HG03103 (cell line): ENCODE data around the gene NPPB.
"Not testable (repeated sequence)": the region's sequence is repeated elsewhere in the genome, so short reads cannot be mapped to it uniquely, and the experiment has no call there.

Experiments
- ATAC-seq: cut with Tn5 transposase; IDR thresholded peaks from one replicate; pipeline ENCODE4 v1.9.1; 2021; ENCODE audit warnings: low read depth; ENCODE audit not compliant: unreplicated experiment

NPPB gene

DNA sequence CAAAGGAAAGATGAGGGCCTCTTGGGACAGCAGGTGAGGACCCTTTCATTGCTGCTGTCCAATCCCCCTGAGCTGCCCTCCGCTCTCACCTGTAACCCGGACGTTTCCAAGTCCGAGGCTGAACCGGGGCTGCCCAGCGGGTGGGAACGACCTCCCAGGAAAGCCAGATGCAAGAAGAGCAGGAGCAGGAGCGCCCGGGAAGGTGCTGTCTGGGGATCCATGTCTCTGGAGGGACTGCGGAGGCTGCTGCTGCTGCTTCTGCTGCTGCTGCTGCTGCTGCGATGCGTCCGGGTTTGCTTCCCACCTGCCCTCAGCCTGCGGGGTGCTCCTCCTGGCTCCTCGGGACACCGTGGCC, at the start of gene NPPB:
Gene NPPB, minus strand, starts transcription at position 333 of the 355 bp plus-strand sequence. Its CDS starts 112 bp downstream, at position 221.
- ATAC-seq: no peak

DNA sequence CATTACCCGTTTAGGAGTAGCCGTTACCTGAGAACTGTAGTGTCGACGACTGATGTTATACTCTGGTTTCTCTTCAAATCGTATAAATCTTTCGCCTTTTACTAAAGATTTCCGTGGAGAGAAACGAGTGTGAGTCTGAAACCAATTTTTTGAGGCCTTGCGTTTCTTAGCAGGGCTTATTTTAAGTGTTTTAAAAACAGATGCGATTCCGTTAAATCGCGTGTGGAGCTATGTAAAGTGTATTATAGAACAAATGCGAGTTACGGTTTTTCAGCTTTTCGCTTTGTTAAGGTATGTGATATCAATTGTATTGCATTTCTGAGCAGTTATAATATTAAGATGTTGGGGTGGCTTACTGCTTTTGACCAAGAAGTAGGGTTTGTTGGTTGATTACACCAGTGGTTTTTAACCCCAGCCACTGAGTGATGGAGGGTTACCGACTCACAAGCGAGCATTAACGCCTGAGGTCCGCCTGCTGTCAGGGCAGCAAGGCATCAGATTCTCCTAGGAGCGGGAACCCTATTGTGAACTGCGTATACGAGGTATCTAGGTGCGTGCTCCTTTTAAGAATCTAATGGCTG, 49.4 kb upstream of the NPPB start:
- peak; percentile 39 for ATAC-seq

DNA sequence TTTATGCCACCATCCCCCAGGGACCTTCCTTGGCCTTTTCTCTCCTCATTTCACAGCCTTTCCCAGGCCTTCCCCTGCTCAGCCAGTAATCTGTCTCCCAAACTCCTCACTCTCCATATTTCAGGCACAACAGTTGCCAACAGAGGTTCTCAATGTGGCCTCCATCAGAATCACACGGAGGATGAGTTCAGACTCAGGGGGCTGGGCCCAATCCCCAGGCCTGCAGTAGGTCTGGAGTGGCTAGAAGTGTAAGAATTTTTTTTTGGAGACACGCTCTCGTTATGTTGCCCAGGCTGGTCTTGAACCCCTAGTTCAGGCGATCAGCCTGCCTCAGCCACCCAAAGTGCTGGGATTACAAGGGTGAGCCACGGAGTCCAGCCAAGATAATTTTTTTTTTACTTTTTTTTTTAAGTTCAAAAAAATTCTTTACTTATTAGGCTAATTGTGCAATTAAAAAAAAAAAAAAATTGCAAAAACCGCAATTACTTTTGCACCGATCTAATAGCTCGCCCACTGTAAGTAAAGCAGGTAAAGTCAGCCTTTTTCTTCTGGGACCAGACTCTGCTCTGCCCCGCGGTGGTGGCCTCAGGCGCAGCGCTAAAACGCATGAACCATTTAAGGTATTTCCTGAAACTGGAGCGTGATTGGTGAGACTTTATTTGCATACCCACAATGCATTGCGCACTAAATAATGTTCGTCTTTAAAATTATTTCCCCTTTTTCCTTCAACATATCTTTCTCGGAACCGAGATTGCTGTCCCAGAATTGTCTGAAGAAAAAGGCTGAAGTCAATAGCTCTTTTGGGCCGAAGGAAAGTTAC, 48.7 kb upstream of the NPPB start:
- ATAC-seq: peak; percentile 46

DNA sequence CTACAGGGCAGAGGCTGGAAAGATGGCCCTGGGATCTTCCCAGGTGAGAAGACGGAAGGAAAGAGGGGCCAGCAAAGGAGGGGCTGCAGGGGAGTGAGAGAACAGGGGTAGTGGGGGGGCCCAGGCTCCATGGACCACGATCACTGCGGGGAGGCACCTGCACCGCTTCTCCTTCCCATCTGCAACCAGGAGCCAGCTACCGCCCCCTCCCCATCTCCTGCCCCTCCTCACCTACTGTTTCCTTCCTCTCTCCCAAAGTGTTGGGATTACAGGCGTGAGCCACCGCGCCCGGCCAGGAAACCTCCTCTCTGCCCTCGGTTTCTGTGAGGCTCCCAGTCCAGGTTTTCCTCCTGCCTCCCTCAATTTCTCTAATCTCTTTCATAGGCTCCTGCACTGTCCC, 48.1 kb upstream of the NPPB start:
- ATAC-seq: no peak

DNA sequence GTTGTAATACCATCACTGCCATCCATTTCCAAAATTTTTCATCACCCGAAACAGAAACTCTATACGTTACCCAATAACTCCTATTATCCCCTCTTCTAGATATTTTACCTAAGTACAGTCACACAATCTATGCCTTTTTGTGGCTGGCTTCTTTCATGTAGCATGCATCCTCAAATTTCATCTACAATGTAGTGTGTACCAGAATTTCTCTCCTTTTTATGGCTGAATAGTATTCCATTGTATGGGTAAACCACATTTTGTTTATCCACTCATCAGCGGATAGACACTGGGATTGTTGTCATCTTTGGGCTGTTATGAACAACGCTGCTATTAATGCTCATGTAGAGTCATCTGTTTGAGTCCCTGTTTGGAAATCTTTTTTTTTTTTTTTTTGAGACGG, 46.2 kb upstream of the NPPB start:
- no peak for ATAC-seq

DNA sequence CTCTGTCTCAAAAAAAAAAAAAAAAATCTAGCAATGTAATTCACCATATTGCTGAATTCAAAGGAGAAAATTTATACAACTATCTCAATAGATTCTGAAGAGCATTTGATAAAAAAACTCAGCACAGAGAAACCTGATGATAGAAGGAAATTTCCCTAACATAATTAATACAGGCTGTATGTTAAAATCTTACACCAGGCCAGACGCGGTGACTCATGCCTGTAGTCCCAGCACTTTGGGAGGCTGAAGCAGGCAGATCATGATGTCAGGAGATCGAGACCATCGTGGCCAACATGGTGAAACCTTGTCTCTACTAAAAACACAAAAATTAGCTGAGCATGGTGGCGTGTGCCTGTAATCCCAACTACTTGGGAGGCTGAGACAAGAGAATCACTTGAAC, 45.4 kb upstream of the NPPB start:
- ATAC-seq: not testable (repeated sequence)

DNA sequence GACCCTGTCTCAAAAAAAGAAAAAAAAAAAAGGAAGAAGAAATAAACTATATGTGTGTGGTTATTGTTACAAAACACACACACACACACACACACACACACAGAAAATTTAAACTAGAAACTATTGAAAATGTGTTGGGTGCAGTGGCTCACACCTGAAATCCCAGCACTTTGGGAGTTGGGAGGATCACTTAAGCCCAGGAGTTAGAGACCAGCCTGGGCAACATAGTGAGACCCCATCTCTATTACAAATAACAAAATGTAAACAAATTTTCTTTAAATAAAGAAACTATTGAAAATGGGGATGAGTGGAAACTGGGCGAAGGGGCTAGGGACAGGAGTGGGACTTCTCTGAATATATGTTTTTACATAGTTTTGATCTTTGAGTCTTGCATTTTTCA, 44.5 kb upstream of the NPPB start:
- no peak for ATAC-seq

DNA sequence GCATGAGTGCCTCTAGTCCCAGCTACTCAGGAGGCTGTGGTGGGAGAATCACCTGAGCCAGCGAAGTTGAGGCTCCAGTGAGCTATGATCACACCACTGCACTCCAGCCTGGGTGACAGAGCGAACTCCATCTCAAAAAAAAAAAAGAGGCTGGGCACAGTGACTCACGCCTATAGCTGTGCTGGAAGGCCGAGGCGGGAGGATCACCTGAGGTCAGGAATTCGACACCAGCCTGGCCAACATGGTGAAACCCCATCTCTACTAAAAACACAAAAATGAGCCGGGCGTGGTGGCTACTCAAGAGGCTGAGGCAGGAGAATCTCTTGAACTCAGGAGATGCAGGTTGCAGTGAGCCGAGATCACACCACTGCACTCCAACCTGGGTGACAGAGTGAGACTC, 42.7 kb upstream of the NPPB start:
- ATAC-seq: not testable (repeated sequence)

DNA sequence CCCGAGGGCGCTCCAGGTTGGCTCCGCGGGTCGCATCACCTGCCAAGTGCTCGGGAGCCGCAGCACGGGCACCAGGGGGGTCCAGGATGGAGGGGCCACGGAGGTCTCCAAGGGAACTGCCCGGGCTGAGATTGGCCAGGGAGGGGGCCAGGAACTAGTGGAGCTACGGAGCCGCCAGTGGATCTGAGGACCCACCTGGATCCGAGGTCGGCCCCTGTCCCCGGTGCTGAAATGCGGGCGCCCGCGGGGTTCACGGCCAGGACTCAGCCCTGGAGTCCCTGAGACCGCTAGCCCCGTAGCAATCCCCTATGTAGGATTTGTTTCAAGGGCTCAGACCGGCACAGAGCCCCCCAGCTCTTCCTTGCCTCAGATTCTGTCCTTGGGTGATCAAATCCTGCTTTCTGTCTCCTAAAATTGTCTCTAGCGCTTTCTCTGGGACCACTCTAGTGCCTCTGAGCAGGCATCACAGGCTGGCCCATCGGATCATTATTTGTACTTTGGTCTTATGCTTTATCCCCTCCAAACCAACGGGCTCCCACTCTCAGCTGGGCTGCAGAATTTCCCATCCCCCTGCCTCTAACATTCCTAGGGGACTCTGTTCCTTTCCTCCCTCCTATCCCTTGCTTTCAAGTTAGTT, 40.2 kb upstream of the NPPB start:
- no peak for ATAC-seq

DNA sequence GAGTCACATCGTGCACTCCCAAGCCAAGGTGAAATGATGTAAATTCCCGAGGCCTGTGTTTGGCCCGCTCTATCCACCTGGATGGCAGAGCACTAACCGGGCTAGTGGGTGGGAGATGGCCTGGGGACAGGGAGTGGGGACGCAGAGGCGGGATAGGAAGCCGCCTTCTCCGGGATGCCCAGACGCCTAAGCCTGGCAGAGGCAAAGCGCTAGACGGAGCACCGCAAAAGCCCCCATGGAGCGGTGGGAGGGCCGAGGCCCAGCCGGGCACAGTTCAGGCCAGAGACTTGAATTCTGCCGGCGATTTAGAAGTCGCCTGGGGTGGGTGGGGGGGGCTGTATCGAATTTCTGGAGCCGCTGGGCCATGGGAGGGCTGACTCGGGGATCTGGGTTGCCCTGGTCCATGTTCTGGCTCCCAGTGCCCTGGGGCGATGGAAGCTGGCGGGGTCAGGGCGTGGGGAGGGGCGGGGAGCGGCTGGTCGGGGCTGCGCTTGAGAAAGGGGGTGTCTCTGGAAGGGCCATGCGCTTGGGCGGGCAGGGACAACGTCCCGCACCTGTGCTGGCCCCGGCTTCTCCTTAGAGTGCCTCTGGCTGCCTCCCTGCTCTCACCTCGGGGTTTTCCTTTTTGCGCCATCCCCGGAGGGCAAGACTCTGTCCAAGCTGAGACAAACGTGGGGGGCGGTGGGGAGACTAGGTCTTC, 39.5 kb upstream of the NPPB start:
- ATAC-seq: no peak

DNA sequence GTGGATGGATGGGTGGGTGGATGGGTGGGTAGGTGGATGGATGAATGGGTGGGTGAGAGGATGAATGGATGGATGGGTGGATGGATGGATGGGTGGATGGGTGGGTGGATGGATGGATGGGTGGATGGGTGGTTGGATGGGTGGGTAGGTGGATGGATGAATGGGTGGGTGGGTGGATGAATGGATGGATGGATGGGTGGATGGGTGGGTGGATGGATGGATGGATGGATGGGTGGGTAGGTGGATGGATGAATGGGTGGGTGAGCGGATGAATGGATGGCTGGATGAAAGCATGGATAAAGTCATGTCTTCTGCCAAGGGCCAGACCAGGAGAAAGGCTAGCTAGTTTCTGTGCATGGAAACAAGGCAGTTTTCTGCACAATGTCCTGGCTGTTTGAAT, 35.8 kb upstream of the NPPB start:
- ATAC-seq: not testable (repeated sequence)

DNA sequence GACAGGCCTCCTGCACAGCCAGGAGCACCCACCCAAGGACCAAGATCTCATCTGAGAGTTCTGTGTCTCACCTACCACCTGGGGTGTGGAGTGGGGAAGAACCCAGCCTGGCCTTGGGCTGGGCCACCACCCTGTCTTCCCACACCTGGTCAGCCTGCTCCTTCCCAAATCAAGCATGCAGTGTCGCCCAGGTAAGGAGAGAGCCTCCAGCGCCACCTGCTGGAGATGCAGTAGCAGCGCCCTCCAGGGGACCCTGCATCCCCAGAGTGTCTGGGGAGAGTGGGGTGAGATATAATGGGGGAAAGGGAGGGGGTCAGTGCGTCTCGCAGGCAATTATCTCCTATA, 35.1 kb upstream of the NPPB start:
- ATAC-seq: no peak

DNA sequence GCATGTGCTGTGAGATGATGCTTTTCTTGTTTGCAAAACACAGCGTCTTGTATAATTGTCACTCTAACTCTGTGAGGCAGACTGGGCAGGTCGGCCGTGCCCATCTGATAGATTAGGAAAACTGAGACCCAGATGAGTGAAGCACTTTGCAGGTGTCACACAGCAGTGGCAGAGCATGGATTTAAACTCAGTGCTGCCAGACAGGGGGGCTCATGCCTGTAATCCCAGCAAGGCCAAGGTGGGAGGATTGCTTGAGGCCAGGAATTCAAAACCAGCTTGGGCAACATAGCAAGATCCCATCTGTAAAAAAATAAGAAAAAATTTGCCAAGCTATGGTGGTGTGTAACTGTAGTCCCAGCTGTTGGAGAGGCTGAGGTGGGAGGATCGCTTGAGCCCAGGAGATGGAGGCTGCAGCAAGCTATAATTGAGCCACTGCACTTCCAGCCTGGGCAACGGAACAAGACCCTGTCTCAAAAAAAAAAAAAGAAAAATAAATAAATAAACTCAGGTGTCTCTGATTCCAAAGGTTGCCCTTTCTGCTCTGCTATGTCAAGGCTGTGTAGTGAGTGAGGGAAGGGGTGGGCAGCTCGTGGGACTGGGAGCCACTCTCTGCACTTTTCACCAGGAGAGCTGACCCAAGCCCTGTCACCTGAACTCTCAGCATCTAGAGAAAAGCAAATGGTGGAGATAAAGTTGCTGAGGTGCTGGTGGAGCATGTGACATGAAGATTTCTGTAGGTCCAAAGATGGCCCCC, 32.9 kb upstream of the NPPB start:
- no peak for ATAC-seq

DNA sequence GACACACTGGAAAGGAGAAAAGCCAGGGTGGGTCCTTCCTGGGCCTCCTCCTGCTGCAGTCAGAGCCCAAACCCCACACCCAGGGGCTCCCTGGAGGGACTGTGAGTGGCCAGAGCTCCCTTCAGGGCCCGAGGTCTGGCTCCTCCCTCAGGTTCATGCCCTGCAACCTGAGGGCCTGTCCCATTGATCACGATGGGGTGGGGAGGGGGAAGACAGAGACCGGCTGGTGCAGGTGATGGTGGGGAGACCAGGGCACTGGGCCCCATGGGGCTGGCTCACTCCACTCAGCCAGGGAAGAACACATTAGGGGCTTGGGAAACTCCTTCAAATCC, 30.1 kb upstream of the NPPB start:
- ATAC-seq: no peak

DNA sequence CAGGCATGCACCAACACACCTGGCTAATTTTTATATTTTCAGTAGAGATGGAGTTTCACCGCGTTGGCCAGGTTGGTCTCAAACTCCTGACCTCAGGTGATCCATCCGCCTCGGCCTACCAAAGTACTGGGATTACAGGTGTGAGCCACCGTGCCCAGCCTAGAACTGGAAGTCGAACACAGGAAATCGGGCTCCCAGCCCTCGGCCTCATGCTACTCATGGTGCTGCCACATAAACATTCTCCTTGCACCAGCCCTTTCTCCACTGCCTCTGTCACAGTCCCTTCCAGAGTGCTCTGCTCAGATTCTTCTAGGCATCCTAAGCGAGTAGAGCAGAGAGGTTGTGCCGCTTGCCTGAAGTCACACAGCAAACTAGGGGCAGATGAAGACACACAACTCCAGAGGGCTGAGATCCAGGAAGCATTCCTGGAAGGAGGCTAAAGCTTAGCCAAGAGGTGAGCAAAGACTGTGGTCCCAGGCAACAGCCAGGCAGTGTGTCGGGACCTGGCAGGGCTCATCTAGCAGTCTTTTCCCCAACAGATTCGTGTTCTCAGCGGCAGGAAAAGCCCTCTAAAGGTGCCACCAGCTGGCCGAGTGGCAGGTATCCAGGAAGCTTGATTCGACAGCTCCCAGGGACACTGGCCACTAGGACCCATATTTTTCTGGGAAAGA, 29.6 kb upstream of the NPPB start:
- ATAC-seq: no peak

DNA sequence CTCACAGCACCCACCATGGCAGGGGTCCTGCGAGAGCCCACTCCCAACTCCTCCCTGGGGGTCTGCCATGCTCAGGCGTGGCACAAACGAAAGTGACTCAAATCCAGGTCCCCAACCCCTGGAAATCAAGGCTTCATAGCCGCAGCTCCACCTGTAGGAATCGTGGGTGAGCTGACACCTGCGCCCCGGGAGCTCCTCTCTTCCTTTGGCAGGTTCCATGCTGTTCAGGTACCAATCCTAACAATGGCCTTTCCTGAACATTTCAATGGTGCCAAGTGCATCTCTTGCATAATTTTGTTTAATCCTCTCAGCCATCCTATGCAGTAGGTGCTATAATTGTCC, 28.9 kb upstream of the NPPB start:
- ATAC-seq: no peak

DNA sequence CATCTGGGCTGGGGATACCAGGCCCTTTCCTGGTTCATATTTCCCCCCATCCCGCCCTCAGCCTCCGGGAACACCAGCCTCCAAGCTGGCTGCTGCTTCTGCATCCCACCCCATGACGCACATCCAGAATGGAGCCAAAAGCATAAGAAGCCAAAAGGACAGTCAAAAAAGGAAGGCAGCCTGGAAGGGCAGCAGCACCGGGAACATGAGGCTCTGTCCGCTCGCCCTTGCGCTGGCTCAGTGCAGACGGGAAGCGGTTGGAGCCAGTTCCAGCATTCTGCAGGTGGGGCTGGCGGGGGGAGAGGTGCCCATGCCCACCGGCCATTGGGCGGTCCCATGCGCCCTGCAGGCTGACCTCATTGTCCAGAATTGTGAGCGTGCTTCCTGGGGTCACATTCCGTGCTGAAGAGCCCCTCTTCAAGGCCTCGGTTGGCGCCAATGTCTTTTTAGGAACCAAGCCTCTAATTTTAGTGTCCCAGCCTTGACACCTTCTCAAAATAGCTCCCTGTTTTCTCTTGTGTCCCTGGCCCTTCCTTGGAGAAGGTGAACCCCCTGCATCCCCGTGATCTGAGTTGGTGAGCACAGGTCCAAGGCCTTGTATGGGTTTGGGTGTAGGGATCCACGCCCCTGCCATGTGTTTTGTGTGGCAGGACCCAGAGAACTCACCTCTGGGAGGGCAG, 28.4 kb upstream of the NPPB start:
- no peak for ATAC-seq

DNA sequence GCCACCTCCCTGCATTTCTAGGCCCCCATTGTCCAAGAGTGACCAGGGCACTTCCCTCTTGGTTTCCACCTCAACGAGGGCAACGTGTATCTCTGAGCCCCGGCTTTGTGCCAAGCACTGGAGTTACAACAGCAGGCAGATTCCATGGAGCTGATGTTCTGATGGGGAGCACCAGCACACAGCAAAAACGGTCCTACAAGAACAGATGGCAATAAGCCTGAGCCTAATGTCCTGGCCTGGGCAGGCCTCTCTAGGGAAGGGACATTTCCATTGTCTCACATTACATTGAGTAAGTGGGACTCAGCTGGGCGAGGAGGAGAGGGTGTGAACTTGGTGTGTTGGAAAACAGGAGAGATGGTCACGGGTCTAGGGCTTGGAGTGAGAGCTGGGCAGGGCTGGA, 27.2 kb upstream of the NPPB start:
- no peak for ATAC-seq

DNA sequence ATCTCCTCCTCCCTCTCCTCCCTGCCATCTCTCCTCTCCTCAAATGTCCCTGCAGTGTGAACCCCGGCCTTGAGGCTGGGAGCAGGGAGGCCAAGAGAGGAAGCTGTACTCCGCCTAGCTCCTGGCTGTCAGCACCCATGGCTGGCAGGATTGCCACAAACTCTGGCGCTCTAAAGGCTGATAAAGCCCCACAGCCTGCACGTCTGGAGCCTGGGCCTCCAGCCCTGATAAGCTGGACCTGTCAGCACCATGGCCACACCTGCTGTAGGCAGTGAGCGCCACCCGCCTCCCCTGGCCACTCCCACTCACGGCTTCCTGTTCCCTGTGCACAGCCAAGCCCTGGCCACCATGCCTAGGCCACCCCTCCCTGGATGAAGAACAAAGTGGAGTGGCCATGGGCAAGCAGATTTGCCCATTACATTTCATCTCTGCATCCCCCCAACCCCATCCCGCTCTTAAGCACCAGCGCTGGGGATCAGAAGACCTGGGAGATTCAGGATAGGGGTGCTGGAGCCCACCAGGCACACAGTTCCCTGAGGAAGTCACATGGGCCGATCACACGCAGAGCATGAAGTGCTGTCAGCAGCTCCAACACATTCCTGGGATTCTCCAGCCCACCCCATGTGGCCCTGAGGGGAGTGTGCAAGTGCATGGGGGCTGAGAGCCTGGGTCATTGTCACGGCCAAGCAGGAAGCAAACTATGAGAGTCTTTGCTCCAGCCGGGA, 24.2 kb upstream of the NPPB start:
- no peak for ATAC-seq
